Panc1 (cell line): Measurements from ENCODE around the gene AIG1. TPM values are rescaled to one million over a fixed set of nuclear protein-coding genes. Genes with fewer than 3 reads are reported as not detected.

Experiments used
- ATAC-seq: fragments of 200-7000 bp; cut with Tn5 transposase; 2 replicates; pipeline ENCODE4 v1.9.1; 2020; ENCODE audit warnings: mild to moderate bottlenecking, moderate library complexity
- BruUV-seq: library from RNA; stranded (reverse); fragments of 400-500 nt; replicated peaks from 2 replicates; lab custom pipeline; 2021; lab: Mats Ljungman, UMichigan
- CTCF ChIA-PET: fragments of 300-600 bp; sonication (Branson Sonifier 250); formaldehyde crosslinking; loops from one replicate; lab custom pipeline; 2022; ENCODE audit warnings: antibody characterized with exemption; lab: Charles Lee
- POLR2A ChIA-PET: fragments of 300-600 bp; sonication (Branson Sonifier 250); formaldehyde crosslinking; loops from one replicate; lab custom pipeline; 2022; ENCODE audit warnings: antibody characterized with exemption; lab: Charles Lee
- DNase-seq: peaks from one replicate; pipeline ENCODE4 v3.0.0-alpha.2; 2010; ENCODE audit warnings: low read depth, low spot score
- H3K27ac ChIP-seq: 2 replicates; pipeline ENCODE4 v1.5.1; 2011; ENCODE audit warnings: mild to moderate bottlenecking, low read length, inconsistent platforms
- H3K27me3 ChIP-seq: fragments of 200-500 bp; sonication (Bioruptor generic); 2 replicates; pipeline ENCODE4 v1.6.0; 2014; ENCODE audit warnings: low read length, inconsistent platforms; ENCODE audit not compliant: control insufficient read depth, insufficient read depth
- H3K36me3 ChIP-seq: fragments of 200-500 bp; sonication (Bioruptor generic); 2 replicates; pipeline ENCODE4 v1.5.1; 2014; ENCODE audit warnings: inconsistent platforms, mild to moderate bottlenecking, low read length, moderate library complexity; ENCODE audit not compliant: control insufficient read depth, insufficient read depth
- H3K4me1 ChIP-seq: 2 replicates; pipeline ENCODE4 v1.5.1; 2011; ENCODE audit warnings: inconsistent platforms, mild to moderate bottlenecking, low read length, moderate library complexity; ENCODE audit not compliant: control insufficient read depth, insufficient read depth
- H3K4me3 ChIP-seq, 2 experiments: 2 replicates each; pipeline ENCODE4 v1.5.1; 2011 to 2012; ENCODE audit warnings: low read depth in 2 of 2, low read length in 2 of 2, mild to moderate bottlenecking in 2 of 2, inconsistent platforms in 1 of 2, moderate library complexity in 1 of 2
- H3K9me3 ChIP-seq: fragments of 200-500 bp; sonication (Bioruptor generic); 2 replicates; pipeline ENCODE4 v1.5.1; 2014; ENCODE audit warnings: low read depth, mild to moderate bottlenecking, inconsistent platforms, low read length, moderate library complexity; ENCODE audit not compliant: control insufficient read depth, insufficient read depth
- POLR2AphosphoS5 ChIP-seq: IDR thresholded peaks from 2 replicates; pipeline ENCODE4 v1.6.1; 2012; ENCODE audit warnings: mild to moderate bottlenecking, low read depth, low read length, moderate library complexity
- SIN3A ChIP-seq: IDR thresholded peaks from 2 replicates; pipeline ENCODE4 v1.6.1; 2012; ENCODE audit warnings: low read depth, mild to moderate bottlenecking, low read length, moderate library complexity, borderline replicate concordance; ENCODE audit not compliant: insufficient read depth
- TCF7L2 ChIP-seq: IDR thresholded peaks from 2 replicates; pipeline ENCODE4 v1.6.1; 2011; ENCODE audit warnings: mild to moderate bottlenecking, low read depth, low read length, inconsistent platforms
- in situ Hi-C: cut with HindIII; loops from 2 replicates; pipeline ENCODE4 v1.10.0; 2016; ENCODE audit warnings: low sequenced_read_pairs, low pct_unique_long_range_greater_than_20kb
- intact Hi-C: fragments of 100-400 bp; cut with micrococcal nuclease; formaldehyde crosslinking; loops from one replicate; pipeline ENCODE4 v1.10.0; 2022; ENCODE audit not compliant: unreplicated experiment
- total RNA-seq: library from RNA; stranded (reverse); gene quantifications from one replicate; pipeline ENCODE4 v1.2.1, GENCODE V29; 2021; ENCODE audit not compliant: unreplicated experiment
- TF ChIP-seq, protein P1 (sequence below), 2 experiments: IDR thresholded peaks; 2 replicates each; pipeline ENCODE4 v1.6.1; 2011 to 2012; ENCODE audit warnings: low read depth in 2 of 2, control low read depth in 1 of 2, low read length in 1 of 2, mild to moderate bottlenecking in 1 of 2, moderate library complexity in 1 of 2; ENCODE audit not compliant: insufficient read depth in 1 of 2
- TF ChIP-seq, protein P2 (sequence below): fragments of 450-650 bp; IDR thresholded peaks from 2 replicates; pipeline ENCODE4 v1.5.1; 2017; ENCODE audit warnings: mild to moderate bottlenecking

Gene AIG1
- total RNA-seq, 1 experiment from 2014 or later: 23.9 TPM

DNA sequence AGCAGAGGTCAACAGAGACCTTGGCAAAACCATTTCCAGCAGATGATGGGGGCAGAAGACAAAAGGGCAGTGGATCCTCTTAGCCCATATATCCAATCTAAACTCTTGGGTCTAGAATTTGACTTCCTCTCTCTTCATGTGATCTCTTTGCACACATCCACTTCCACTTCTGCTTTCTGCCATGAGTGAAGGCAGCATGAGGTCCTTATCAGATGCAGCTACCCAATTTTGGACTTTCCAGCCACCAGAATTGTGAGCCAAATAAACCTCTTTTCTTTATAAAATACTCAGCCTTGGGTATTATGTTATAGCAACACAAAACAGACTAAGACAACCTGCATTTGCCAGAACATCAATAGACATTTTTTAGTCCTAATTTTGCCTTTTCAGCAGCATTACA is 198.3 kb downstream of the AIG1 start:
- Histone ChIP-seq H3K27me3 (no peaks in the 10 kb centered on the region), H3K4me3 (no peak overlapping the region), H3K36me3 (no peaks in the 10 kb centered on the region), H3K9me3 (no peaks in the 10 kb centered on the region), H3K27ac (no peak overlapping the region), H3K4me1 (no peaks in the 10 kb centered on the region)
- in situ Hi-C loops: no loop called here
- TF ChIP-seq, protein P1, sequence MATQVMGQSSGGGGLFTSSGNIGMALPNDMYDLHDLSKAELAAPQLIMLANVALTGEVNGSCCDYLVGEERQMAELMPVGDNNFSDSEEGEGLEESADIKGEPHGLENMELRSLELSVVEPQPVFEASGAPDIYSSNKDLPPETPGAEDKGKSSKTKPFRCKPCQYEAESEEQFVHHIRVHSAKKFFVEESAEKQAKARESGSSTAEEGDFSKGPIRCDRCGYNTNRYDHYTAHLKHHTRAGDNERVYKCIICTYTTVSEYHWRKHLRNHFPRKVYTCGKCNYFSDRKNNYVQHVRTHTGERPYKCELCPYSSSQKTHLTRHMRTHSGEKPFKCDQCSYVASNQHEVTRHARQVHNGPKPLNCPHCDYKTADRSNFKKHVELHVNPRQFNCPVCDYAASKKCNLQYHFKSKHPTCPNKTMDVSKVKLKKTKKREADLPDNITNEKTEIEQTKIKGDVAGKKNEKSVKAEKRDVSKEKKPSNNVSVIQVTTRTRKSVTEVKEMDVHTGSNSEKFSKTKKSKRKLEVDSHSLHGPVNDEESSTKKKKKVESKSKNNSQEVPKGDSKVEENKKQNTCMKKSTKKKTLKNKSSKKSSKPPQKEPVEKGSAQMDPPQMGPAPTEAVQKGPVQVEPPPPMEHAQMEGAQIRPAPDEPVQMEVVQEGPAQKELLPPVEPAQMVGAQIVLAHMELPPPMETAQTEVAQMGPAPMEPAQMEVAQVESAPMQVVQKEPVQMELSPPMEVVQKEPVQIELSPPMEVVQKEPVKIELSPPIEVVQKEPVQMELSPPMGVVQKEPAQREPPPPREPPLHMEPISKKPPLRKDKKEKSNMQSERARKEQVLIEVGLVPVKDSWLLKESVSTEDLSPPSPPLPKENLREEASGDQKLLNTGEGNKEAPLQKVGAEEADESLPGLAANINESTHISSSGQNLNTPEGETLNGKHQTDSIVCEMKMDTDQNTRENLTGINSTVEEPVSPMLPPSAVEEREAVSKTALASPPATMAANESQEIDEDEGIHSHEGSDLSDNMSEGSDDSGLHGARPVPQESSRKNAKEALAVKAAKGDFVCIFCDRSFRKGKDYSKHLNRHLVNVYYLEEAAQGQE (IDR thresholded peaks at IDR 0.05; ENCODE audit: insufficient read depth in 1 of 2, low read depth in 2 of 2, low read length in 1 of 2): no peak
- TF ChIP-seq, protein P2, sequence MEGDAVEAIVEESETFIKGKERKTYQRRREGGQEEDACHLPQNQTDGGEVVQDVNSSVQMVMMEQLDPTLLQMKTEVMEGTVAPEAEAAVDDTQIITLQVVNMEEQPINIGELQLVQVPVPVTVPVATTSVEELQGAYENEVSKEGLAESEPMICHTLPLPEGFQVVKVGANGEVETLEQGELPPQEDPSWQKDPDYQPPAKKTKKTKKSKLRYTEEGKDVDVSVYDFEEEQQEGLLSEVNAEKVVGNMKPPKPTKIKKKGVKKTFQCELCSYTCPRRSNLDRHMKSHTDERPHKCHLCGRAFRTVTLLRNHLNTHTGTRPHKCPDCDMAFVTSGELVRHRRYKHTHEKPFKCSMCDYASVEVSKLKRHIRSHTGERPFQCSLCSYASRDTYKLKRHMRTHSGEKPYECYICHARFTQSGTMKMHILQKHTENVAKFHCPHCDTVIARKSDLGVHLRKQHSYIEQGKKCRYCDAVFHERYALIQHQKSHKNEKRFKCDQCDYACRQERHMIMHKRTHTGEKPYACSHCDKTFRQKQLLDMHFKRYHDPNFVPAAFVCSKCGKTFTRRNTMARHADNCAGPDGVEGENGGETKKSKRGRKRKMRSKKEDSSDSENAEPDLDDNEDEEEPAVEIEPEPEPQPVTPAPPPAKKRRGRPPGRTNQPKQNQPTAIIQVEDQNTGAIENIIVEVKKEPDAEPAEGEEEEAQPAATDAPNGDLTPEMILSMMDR: no peak
- TF ChIP-seq POLR2AphosphoS5 (no peak), TCF7L2 (no peak), SIN3A (no peak)
- ChIA-PET CTCF (no interaction called here), POLR2A (interaction anchor here (0.7 kb wide), 1 partner anchor 827 kb away, joined by 3 read pairs; no protein-coding TSS in a partner anchor)
- intact Hi-C loops: no loop called here
- DNase-seq (no peak), ATAC-seq (no peak)
- BruUV-seq: no TSS peak

DNA sequence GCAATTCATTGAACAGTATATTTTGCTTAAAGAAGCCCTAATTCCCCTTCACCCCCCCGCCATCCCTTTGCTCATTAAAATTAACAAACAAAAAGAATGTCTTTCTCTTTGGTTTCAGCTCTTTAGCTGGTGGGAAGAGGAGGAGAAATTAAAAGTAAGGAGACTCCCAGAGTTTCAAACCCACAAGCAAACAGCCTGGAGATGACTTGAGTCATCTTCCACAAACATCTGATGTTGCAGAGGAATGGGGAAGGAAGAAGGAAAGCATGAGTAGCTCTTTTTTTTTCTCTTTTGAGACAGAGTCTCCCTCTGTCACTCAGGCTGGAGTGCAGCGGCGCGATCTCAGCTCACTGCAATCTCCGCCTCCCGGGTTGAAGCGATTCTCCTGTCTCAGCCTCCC is 200.2 kb downstream of the AIG1 start:
- DNase-seq: no peak
- no peak for ATAC-seq
- Histone ChIP-seq H3K36me3 (no peaks in the 10 kb centered on the region), H3K4me3 (no peak overlapping the region), H3K27me3 (no peaks in the 10 kb centered on the region), H3K9me3 (no peaks in the 10 kb centered on the region), H3K4me1 (no peaks in the 10 kb centered on the region), H3K27ac (no peak overlapping the region)
- CTCF ChIA-PET: no interaction called here
- intact Hi-C loops (no loop called here), in situ Hi-C loops (no loop called here)
- POLR2A ChIA-PET: no interaction called here
- no TSS peak for BruUV-seq
- TF ChIP-seq SIN3A (no peak), POLR2AphosphoS5 (no peak), TCF7L2 (no peak)
- TF ChIP-seq, protein P2: no peak
- TF ChIP-seq, protein P1 (IDR thresholded peaks at IDR 0.05; ENCODE audit: insufficient read depth in 1 of 2, low read depth in 2 of 2, low read length in 1 of 2): no peak
